IPS-11a (cell line): ENCODE measurements around the gene OSBPL9.
"Not testable (repeated sequence)": the region's sequence is repeated elsewhere in the genome, so short reads cannot be mapped to it uniquely, and the experiment has no call there.

Experiments
- H3K4me3 ChIP-seq: one replicate; pipeline ENCODE4 v1.5.1; 2013; ENCODE audit warnings: low read depth, low read length, control low read depth

OSBPL9 gene

DNA sequence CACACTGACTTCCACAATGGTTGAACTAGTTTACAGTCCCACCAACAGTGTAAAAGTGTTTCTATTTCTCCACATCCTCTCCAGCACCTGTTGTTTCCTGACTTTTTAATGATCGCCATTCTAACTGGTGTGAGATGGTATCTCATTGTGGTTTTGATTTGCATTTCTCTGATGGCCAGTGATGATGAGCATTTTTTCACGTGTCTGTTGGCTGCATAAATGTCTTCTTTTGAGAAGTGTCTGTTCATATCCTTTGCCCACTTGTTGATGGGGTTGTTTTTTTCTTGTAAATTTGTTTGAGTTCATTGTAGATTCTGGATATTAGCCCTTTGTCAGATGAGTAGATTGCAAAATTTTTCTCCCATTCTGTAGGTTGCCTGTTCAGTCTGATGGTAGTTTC, 85.3 kb downstream of the OSBPL9 start:
- not testable (repeated sequence) for H3K4me3 ChIP-seq

DNA sequence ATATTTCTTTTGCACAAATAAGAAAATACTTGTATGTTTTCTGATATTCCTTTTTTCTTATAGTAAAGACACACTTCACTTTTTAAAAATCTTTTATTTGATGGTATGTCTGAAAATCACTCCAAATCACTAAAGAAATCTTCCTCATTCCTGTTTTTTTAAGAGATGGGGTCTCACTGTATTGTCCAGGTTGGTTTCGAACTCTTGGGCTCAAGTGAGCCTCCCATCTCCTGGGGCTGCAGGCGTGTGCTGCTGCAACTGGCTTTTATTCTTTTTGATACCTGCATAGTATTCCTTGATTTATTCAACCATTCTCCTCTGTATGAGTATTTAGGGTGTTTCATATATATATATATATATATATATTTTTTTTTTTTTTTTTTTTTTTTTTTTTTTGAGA, 88.1 kb downstream of the OSBPL9 start:
- H3K4me3 ChIP-seq = no peak overlapping the region

DNA sequence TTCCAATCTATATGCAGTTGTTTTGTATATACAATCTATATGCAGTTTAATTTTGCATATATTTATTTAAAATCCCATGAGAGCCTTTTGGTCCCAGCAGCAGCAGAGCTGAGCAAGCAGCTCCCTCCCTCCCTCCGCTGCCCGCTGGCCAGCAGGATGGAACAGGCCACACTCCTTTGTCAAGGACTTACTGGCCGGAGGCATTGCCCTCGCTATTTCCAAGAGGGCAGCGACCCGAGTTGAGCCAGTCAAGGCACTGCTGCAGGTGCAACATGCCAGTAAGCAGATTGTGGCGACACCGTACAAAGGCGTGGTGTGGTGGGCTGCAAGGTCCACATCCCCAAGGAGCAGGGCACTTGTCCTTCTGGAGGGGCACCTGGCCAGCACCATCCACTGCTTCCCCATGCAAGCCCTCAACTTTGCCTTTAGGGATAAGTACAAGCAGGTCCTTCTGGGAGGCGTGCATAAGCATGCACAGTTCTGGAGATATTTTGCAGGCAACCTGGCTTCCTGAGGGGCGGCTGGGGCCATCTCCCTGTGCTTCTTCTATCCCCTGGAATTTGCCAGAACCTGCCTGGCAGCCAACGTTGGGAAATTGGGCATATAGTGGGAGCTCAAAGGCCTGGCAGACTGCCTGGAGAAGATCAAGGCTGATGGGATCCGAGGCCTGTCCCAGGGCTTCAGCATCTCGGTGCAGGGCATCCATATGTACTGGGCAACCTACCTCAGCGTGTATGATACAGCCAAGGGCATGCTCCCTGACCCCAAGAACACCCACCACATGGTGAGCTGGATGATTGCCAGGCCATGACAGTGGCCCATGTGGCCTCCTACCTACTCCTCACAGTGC, 92.2 kb downstream of the OSBPL9 start:
- no peak overlapping the region for H3K4me3 ChIP-seq

DNA sequence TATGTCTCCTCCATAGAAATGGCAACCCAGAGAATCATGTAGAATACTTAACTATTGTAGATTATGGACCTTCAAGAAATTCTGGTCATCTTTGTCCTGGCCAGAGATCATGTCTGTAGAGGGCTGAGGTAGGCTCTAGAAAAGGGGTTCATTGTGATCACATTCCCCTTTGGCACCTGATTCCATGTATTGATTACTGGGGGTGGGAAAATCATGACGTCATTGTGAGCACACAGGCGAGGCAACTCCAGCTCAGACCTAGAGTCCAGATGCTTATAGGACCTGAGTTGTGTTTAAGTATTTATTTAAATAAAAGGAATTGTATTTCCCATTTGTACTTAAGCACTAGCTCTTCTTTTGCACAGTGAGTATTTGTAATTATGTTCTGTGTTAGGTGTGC, 93.1 kb downstream of the OSBPL9 start:
- H3K4me3 ChIP-seq = no peak overlapping the region

DNA sequence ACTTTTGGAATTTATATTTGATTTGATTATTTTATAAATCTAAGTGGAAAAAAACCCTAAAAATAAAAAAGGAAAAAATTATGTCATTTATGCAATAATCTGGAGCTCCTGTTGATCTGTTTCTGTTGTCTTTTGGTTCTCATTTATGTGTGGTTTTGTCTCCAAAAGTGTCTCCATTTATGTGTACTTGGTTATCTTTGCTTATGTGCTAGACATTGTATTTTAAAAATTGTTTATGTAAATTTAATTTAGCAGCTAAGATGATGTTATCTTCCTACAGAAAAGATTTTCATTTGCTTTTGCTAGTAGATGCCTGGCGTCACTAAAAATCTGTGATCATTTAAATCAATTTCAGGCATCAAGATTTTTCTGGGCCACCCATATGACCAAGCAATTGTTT, 95.7 kb downstream of the OSBPL9 start:
- H3K4me3 ChIP-seq = no peak overlapping the region

DNA sequence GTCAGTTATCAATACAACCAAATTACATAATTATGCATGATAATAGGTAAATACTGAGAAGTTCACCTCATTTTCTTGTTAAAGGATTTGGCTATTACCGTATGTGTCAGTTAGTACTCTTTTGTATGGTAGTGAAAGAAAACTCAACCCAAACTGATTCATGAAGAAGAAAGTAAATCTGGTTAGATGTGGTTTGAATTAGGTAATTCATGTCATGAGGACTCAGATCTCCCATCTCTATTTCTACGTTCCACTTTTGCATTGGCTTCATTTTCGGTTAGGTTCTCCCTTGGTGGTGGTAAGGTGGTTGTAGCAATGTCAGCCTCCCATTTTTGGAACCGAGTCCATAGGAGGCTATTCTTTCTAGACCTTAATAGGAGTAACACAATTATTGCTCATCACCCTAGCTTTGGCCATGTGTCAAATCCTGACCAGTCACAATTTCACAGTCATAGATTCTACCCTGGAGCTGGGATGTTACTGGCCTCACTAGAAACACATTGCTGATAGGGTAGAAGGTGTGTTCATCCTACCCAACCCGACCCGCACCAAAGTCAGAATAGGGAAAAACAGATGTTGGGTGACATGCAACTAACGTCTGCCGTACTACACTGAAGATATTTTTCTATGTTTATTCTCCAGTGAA, 97.6 kb downstream of the OSBPL9 start:
- no peak overlapping the region for H3K4me3 ChIP-seq

DNA sequence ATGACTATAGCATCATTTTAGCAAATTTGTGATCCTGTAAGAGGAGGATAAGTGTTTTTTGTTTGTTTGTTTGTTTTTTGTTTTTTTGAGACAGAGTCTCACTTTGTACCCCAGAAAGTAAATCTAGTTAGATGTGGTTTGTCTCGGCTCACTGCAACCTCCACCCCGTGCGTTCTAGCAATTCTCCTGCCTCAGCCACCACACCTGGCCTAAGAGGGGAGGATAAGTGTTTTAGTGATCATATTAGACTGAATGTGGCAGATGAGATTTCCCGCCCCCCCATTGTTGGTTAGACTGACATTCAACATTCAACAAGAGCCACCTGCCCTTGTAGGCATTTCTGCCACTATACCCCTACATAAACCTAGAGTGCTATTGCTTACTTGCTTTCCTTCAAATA, 98.5 kb downstream of the OSBPL9 start:
- H3K4me3 ChIP-seq = no peak overlapping the region

DNA sequence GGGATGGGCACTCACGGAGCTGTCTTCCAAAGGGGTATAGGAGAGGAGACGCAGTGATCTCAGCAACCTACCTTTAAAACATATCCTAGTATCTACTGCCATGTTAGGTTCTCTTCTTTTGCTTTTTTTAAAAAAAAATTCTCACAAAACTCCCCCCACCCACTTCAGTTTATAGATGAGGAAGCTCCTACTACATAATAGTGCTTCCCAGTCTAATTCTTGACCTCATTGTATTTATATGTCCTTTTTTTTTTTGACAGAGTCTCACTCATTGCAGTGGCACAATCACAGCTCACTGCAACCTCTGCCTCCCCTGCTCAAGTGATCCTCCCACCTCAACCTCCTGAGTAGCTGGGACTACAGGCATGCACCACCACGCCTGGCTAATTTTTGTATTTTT, 99.9 kb downstream of the OSBPL9 start:
- H3K4me3 ChIP-seq = no peak overlapping the region

DNA sequence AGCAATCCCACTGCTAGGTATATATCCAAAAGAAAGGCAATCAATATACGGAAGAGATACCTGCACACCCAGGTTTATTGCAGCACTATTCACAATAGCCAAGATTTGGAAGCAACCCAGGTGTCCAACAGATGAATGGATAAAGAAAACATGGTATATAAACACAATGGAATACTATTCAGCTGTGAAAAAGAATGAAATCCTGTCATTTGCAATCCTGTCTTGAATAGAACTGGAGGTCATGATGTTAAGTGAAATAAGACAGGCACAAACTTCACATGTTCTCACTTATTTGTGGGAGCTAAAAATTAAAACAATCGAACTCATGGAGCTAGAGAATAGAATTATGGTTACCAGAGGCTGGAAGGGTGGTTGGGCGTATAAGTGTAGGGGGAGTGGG, 101.0 kb downstream of the OSBPL9 start:
- no peak overlapping the region for H3K4me3 ChIP-seq

DNA sequence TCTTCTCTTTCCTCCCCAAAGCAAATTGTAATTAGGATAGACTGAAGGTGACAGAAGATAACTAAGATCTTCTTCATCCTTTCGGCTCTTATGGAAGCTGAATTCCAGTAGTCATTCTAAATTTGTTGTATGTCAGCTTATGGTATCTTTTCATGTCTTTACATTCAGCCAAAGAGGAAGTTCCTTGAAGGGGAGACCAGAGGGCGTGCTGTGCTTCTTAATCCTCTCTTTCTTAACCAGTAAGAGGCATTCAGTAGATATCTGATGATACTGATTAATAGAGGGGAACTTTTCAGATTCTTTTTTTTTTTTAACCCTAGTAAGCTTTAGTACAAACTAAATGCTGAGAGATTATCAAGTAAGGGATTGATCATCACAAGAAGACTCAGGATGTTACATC, 102.3 kb downstream of the OSBPL9 start:
- H3K4me3 ChIP-seq = no peak overlapping the region

DNA sequence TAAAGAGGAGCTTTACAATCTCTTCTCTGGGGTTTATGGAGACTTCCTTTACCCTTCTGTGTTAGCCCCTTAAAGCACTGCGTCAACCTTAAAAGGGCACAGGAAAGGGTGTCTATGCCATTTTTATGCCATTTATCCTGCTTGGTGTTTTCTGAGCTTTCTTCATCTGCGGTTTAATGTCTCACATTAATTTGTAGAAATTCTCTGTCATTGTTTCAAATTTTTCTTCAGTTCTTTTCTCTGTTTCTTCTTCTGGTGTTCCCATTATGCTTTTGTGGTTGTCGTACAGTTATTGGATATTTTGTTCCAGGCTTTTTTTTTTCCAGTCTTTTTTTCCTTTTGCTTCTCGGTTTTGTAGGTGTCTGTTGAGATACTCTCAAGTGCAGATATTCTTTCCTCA, 107.9 kb downstream of the OSBPL9 start:
- no peak overlapping the region for H3K4me3 ChIP-seq

DNA sequence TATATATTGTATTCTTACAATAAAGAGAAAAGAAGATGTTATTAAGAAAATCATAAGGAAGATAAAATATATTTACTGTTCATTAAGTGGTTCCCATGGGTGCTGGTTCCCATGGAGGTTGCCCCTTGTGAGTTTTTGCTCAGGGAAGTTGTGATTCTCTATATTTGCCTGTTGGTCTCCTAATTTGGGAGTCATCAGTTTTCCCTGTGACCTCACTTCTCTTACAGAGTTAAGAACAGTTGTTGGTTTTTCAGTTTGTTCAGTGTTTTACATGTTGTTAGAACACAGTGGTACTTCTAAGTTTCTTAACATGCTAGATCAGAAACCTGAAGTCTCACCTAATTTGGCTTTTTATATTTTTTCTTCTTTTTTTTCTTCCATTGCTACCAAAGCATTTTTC, 109.2 kb downstream of the OSBPL9 start:
- H3K4me3 ChIP-seq = no peak overlapping the region

DNA sequence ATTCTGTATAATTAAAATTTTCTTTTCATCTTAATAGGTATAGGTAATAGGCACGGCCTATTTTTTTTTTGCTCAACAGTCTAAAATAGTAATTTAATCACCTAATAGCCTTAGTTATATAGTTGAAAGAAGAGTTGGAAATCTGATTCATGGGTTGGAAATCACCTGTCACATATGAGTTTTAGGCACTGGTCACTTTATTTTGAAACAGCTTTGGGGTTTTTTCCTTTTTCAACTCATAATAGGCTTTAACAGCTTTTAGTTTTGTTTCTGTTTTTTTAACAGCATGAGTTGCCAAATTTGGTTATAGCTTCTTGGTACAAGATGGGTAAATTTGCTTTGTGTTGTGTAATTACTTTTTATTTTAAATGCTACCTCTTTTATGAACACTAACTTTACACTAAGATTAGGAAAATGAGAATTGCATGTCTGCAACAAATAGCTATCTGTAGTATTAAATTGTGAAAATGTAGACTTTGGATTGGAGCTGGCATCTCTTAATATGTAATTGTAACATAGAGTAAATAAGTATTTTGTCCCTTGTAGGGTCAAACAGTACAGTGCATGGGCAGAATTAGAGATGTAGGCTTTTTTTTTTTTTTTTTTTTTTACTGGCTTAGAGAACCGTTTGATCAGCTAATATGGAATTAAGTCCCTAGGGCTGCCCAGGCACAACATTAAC, 109.8 kb downstream of the OSBPL9 start:
- H3K4me3 ChIP-seq = no peak overlapping the region

DNA sequence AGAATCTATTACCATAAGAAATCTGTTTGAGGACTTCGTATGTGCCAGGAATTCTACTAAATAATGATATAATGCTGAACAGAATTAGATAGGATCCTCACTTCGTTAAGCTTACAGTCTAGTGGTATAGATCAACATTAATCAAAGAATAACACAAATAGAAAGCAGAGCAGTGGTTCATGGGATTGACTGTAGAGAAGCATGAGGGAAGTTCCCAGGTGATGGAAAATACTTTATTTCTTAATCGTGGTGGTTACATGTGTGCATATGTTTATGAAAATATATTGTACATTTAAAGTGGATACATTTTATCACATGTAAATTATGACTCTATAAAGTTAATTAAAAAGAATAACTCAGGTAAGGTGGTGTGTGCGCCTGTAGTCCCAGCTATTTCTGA, 110.5 kb downstream of the OSBPL9 start:
- H3K4me3 ChIP-seq = no peak overlapping the region

DNA sequence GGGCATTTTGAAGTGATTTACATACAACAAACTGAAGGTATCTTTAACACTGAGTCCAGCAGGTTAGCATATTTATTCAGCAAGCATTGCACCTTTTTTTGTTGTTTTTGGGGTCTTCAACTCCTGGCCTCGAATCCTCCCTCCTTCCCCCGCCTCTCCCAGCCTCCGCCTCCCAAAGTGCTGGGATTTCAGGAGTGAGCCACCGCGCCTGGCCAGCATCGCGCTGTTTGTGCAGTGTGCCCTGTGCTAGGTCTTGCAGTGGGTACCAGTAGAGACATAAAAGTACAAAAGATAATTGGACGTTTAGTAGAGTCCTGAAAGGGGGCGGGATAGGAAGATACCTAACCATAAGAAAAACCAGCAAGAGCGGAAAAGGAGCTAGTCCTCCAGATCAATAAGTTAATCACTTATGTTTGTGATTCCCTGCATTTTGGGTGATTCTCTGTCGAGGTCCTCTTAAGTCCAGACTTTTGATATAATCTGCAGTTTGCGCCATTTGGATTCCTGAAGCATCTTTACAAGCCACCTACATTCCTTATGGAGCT, 111.8 kb downstream of the OSBPL9 start:
- H3K4me3 ChIP-seq = peak overlapping the region; percentile 79

DNA sequence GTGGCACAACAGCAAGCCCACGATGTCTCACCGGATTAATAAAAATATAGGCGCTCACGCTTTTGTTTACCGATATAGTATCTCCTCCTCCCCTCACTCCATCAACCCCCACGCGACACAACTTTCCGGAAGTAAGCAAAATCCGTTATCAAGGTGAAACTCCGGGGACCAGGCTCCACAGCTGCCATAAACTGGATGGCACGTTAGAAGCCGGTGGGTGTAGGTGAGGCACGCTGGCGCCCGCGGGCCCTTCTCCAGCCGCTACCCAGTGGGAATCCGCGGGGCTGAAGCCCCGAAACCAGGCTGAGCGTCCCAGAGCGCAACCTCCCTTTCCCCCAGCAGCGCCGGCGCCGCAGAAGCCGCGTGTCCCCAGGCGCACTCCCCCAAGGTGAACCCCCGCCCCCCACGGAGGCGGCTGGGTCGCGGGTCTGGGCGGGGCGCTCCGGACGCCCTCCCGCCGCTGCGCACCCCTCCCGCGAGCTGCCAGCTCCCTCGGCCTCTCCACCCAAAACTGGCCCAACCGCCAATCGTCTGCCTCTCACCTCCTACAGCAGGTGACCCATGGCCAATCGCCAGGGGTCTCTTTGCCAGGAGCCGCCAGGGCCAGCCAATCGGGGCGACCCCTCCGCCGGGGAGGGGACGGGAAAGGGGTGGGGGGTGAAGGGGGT, 112.4 kb downstream of the OSBPL9 start:
- peak overlapping the region; percentile 79 for H3K4me3 ChIP-seq

DNA sequence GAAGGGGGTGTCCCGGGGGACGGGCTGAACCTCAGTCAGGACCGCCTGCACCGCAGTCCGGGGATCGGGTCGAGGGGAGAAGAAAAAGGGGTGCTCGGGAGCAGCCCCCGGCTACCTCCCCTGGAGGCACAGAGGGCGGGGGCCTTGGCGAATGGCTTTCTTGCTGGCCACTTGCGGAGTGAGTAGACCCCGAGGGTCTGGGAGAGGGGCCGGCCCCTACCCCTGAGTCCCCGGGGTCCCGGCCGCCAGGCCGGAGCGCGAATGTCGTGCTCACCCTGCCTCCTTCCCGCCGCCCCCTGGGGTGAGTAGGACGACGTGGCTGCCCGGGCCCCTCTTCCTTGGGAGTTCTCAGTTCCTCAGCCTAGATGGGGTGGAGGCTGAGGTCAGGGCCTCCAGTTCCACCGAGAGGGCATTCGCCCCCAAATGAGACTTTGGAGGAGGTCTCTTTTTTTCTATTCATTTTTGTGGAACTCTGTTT, 113.0 kb downstream of the OSBPL9 start:
- H3K4me3 ChIP-seq = peak overlapping the region; percentile 78

DNA sequence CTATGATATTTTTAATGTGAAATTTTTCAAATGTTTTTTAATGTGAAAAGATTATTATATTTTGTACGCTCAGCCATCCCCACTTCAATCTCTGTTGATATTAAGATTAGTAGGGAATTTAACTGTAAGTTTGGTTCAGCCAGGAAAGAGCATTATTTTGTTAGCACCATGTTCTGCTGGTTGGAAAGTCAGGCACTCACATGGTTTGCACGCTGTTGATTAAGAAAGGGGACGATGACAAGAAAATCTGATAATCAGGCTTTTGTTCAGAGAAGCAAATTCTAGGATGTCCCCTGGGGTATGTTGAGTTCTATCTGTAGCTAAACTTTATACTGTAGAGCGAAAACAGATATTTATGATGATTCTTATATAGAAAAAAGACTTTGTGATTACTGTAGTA, 115.1 kb downstream of the OSBPL9 start:
- no peak overlapping the region for H3K4me3 ChIP-seq

DNA sequence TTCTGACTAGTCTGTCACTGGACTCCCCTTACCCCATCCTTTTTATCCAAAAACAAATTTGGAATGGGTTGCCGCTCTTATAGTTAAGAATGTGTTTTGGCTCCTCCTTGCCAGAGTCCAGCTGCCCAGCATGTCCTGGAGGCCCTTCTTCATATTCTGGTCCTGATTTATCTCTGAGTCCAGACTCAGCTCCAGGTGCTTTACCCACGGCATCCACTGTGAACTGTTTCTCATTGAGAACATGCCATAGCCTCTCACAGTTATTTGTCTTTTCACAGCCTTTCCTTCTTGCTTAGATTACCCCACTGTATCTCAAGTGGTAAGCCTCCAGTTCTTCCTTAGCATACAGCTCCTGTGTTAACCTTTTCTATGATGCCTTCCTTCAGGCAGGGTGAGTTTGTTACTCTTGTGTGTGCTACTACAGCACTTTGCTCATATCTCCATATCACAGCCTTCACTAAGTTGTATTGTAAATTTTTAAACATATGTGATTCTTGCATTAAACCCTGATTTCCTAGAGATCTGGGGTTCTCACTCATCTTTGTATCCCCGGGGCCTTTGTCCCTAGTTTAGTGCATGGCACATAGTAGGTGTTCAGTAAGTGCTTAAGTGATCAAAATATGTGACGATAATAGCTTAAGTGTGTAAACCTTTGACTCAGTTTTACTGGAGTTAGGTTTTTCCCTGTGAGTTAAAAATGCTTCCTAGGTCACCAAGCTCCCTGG, 116.0 kb downstream of the OSBPL9 start:
- no peak overlapping the region for H3K4me3 ChIP-seq

DNA sequence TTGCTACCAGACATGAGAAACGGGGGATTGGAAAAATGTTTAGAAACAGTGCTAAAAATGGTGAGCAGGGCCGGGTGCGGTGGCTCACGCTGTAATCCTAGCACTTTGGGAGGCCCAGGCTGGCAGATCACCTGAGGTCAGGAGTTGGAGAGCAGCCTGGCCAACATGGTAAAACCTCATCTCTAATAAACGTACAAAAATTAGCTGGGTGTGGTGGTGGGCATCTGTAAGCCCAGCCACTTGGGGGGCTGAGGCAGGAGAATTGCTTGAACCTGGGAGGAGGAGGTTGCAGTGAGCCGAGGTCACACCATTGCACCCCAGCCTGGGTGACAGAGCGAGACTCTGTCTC, 116.5 kb downstream of the OSBPL9 start:
- not testable (repeated sequence) for H3K4me3 ChIP-seq
